Measurements from ENCODE around the gene CPSF4L.

- no peak for TF ChIP-seq CTCF (conservative IDR thresholded peaks at IDR 0.05; ENCODE audit: low read depth, low read length)
- no peak for TF ChIP-seq EZH2 (IDR thresholded peaks at IDR 0.05; ENCODE audit: borderline replicate concordance, low read depth, low read length, poor library complexity, severe bottlenecking)
Measured at GRCh38 chr17:73268582-73269328, 7.1 kb upstream of the CPSF4L start.

Data from A673 (cell line).